HG02885 (cell line): ENCODE measurements around the gene MAGI2.
"Not testable (repeated sequence)": the region's sequence is repeated elsewhere in the genome, so short reads cannot be mapped to it uniquely, and the experiment has no call there.

Source experiments
- ATAC-seq: cut with Tn5 transposase; IDR thresholded peaks from one replicate; pipeline ENCODE4 v1.9.1; 2021; ENCODE audit warnings: mild to moderate bottlenecking; ENCODE audit not compliant: unreplicated experiment, poor library complexity

The MAGI2 gene

GRCh38 chr7:78357709-78358108, 1095.8 kb downstream of the MAGI2 start:
- ATAC-seq = no peak

DNA sequence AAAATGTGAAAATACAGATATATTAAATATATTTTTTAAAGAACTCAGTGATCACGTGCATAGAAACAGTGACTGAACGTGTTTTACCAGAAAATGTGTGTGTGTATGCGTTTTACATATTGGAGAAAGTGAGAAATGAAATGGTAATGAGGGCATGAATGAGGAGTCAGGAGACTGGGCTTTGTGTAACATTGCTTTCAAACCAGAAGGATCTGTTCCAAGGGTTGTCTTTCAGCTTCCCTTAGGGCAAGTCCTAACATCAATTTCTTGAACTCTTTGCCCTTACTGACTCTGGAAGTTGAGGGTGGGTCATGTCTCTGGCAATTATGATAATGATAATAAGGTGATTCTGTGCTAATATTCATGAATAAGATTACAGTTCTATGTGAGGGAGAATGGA, 1097.6 kb downstream of the MAGI2 start:
- ATAC-seq = no peak

- no peak for ATAC-seq
Observed at GRCh38 chr7:78350926-78351325, 1102.5 kb downstream of the MAGI2 start.

- ATAC-seq = no peak
Observed at GRCh38 chr7:78350391-78350790, 1103.1 kb downstream of the MAGI2 start.

- ATAC-seq = no peak
Observed at GRCh38 chr7:78346827-78347226, 1106.6 kb downstream of the MAGI2 start.

DNA sequence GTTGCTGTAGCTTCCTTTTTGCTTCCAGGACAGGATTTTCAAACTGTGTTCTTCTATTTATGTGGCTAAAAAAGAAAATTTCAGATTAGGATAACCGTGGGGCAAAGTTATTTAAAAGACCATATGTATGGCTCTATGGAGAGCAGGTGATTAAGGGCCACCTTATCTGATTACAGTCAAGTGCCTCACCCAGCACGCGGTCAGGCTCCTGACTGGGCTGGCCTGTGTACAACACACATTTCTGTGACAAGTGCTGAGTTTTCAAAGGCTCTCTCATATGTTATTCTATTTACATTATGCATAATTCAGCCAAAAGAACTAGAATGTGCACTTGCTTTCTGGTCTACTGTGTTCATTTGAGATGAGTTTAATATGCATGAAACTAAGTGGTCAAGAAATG, 1107.5 kb downstream of the MAGI2 start:
- no peak for ATAC-seq

DNA sequence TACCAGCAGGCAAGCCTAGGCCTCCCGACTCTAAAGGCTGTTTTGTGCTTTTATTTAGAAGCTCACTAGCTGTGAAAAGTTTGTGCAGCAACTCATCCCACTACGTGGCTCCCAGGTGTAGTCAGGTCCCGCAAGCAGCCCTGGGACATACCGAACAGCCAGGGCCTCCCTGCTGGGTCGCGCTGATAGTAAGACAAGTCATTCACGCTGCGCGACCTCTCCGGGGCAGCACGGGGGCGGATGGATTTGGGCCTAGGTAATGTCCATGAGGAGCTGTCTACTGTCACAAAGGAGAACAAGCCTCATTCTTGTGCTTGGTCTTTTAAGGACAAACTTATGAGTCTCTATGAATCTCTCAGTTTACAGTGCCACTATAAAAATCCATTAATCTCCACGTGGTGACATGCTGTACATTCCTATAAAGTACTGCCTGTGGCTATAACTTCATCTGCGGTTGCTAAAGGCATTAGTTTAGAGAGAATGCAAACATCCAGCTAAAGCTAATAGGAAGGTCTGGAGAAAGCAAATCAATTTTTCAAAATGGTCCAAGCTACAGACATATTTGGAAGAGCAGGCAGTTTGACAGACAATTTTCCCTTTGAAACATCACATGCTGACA, 1108.1 kb downstream of the MAGI2 start:
- ATAC-seq = no peak

GRCh38 chr7:78334426-78334825, 1119.0 kb downstream of the MAGI2 start:
- ATAC-seq = no peak

DNA sequence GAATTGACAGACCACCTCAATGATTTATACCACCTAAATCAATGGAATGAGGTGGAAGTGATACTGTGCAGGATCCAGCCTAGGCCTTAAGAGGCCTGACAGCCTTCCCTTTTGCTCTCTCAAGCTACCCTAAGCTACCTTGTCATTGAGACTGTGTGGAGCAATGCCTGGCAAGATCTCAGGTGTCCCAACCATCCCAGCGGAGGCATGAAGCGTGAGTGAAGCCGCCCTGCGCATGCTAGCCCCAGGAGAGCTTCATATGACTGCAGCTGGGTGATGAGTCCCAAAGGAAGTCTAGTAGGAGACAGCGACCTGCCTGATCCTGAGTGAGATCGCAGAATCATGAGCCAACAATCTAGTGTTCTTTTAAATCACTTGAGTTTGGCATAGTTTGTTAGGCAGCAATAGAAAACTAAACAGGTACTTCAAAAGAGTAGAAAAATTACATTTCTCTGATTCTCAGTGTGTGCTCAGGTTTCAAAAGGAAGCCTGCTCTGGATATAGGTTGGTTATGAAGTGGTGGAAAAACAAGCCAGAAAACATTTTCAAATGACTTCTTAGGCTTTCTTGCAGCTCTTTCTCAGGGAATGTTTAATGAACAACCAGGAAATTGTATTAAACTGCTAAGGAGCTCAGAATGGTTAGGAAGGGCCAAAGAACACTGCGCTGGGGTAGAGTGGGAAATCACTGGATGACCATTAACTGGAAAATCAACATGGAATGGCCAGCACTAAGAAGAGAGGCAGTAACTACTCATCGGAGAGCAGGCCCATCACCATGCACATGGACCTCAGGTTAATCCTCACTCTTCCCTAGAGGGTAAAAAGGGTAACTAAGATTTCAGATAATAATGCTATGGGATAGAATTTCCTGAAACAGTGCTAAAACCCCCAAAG, 1119.7 kb downstream of the MAGI2 start:
- ATAC-seq = no peak

DNA sequence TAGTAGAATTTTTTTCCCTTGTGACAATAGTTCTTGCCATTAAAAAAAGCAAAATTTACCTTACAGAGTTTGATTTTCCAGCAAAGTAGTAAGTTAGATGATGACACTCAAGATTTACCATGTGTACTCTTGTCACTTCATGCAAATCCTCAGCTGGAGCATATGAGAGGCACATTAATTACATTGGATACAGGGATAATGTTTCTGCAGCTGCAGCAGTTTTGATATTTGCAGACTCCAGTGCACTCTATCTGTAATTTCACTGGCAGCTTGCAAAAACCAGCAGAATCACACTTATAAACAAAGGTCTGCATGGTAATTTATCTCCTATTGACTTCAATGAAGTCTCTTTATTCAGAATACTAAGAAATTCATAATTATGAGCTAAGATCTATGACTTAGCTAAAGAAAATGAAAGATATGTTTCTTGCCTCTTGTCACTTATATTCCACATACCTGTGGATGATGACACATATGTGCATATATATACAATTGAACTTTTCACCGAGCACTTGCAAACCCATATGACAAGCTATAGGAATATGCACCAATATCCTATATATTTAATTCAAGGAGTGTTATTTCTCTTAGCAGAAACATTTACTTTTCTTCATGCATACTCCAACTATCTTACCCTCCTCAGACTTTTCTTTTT, 1124.3 kb downstream of the MAGI2 start:
- ATAC-seq = no peak

- ATAC-seq = no peak
Observed at GRCh38 chr7:78327718-78328117, 1125.7 kb downstream of the MAGI2 start.

DNA sequence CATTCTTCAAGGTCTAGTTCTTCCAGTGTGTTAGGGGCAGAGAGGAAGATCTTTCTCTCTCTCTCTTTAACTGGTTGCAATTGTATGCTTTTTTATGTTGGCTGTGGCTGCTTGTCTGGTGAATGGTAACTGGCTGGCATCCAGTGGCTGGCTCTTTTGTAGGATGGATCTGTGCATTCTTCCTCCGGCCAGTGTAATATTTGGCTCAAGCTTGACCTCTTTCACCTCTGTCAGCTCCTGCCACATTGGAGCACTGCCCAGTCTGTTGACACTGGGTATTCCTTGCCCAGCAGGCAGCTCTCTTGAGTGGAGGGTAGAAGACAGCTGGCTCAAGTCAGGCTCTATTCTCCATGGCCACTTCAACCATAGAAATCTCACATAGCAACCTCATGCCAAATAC, 1126.6 kb downstream of the MAGI2 start:
- no peak for ATAC-seq

DNA sequence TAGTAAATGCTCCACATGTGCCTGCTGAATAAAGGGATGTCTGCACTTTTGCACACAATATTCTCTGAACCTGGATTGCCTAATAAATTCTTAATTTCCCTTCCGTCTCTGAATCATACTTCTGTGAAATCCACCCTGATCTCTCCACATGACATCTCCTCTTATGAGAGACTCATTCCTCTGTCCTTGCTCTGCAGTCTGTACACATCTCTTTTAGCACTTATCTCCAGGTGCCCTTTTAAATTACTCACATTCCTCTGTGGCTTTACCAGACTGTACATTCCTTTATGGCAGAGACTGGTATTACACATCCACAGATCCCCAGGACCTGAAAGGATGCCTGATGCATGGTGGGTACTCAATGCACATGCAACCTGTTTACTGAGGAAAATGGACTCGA, 1127.3 kb downstream of the MAGI2 start:
- no peak for ATAC-seq

GRCh38 chr7:78323118-78323517, 1130.3 kb downstream of the MAGI2 start:
- no peak for ATAC-seq

DNA sequence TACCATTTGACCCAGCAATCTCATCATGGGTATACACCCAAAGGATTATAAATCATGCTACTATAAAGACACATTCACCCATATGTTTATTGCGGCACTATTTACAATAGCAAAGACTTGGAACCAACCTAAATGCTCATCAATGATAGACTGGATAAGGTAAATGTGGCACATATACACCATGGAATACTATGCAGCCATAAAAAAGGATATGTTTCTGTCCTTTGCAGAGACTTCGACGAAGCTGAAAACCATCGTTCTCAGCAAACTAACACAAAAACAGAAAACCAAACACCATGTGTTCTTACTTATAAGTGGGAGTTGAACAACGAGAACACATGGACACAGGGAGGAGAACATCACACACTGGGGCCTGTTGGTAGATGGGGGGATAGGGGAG, 1131.2 kb downstream of the MAGI2 start:
- ATAC-seq = not testable (repeated sequence)

DNA sequence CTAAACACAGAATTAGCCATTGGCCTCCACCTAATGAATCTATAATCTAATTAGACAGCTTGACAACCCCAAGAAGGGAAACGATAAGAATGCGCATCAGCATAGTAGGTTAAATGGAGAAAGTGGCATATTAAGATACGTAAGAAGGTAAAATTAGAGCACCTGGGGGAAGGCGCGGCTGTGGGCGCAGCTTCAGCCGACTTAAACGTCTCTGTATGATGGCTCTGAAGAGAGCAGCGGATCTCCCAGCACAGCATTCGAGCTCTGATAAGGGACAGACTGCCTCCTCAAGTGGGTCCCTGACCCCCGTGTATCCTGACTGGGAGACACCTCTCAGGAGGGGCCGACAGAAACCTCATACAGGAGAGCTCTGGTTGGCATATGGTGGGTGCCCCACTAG, 1136.1 kb downstream of the MAGI2 start:
- no peak for ATAC-seq

GRCh38 chr7:78316110-78316509, 1137.4 kb downstream of the MAGI2 start:
- ATAC-seq = no peak

DNA sequence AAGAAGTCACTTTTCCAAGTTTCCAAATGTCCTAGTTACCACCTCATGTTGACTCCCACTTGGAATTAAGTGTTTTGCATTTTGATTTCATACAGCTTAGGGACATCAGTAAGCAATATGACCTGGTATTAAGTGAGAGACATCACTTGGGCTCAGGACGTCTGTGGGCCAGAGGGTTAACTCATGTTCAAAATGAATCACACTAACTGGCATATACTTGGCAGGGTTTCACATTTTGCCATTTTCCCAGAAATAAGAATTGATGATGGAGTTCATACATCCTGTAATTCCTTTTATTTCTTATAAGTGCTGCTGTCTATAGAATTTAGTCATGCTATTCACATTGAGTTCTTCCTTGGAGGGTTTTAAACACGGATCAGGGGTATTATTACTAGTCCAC, 1138.3 kb downstream of the MAGI2 start:
- ATAC-seq = no peak

DNA sequence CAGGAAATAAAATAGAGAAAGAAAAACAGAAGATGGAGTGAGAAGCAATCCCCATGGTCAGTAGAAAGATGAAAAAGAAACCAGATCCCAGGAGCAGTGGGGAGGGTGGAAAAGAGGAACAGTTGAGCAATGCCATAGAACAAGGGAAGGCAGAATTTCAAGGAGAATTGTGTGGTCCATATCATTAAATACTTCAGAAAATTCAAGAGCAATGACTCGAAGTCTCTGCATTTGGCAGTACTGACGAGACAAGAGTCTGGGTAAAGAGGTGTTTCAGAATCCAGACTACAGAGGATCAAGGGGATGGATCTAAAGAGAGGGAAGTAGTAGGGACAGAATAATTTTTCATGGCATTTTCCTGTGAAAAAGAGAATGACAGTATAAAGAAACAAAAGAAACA, 1142.3 kb downstream of the MAGI2 start:
- no peak for ATAC-seq

DNA sequence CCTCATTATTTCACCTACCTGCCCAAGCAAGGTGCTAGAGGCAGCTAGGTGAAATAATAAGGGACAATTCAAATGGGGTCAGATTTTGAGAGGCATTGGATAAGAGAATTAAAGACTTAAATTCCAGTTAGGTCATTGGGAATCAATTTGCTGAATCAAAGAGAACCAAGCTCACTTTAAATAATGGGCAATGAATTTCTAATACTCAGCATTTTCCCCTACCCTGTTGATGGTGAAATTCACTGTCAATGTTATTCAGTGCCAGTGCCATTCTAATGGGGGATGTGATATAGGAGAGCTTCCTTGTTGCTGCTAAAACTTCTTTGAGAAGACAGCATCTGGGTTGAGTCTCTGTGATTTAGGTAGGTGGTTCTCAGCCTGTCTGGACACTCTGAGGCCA, 1145.6 kb downstream of the MAGI2 start:
- ATAC-seq = no peak

- no peak for ATAC-seq
Observed at GRCh38 chr7:78306634-78307033, 1146.8 kb downstream of the MAGI2 start.
